ENCODE results near the gene SCOC.

The SCOC gene

GRCh38 chr4:140368686-140369085 lies 4.8 kb upstream of the SCOC start:
- no peak for DNase-seq (ENCODE audit: low read depth)
- no peak overlapping the region for H3K4me3 ChIP-seq (ENCODE audit: control insufficient read depth, low read depth, low read length)
- TF ChIP-seq CTCF (conservative IDR thresholded peaks at IDR 0.05; ENCODE audit: control insufficient read depth, insufficient read depth, low read depth, low read length) = no peak

- H3K4me3 ChIP-seq (ENCODE audit: control insufficient read depth, low read depth, low read length) = peak overlapping the region; percentile 61
- peak; percentile 7 for DNase-seq (ENCODE audit: low read depth)
- peak; percentile 21 for TF ChIP-seq CTCF (conservative IDR thresholded peaks at IDR 0.05; ENCODE audit: control insufficient read depth, insufficient read depth, low read depth, low read length)
Measured at GRCh38 chr4:140372751-140373327, 607 bp upstream of the SCOC start.

- DNase-seq (ENCODE audit: low read depth) = peak; percentile 12
- no peak for TF ChIP-seq CTCF (conservative IDR thresholded peaks at IDR 0.05; ENCODE audit: control insufficient read depth, insufficient read depth, low read depth, low read length)
- peak overlapping the region; percentile 61 for H3K4me3 ChIP-seq (ENCODE audit: control insufficient read depth, low read depth, low read length)
Measured at GRCh38 chr4:140374130-140374477, 658 bp downstream of the SCOC start.

GRCh38 chr4:140382732-140383131 lies 9.3 kb downstream of the SCOC start:
- no peak for DNase-seq (ENCODE audit: low read depth)
- H3K4me3 ChIP-seq (ENCODE audit: control insufficient read depth, low read depth, low read length) = no peak overlapping the region
- TF ChIP-seq CTCF (conservative IDR thresholded peaks at IDR 0.05; ENCODE audit: control insufficient read depth, insufficient read depth, low read depth, low read length) = no peak

- H3K4me3 ChIP-seq (ENCODE audit: control insufficient read depth, low read depth, low read length) = no peak overlapping the region
- no peak for TF ChIP-seq CTCF (conservative IDR thresholded peaks at IDR 0.05; ENCODE audit: control insufficient read depth, insufficient read depth, low read depth, low read length)
Measured at GRCh38 chr4:140388015-140388414, 14.6 kb downstream of the SCOC start.

GRCh38 chr4:140395668-140396067 lies 22.2 kb downstream of the SCOC start:
- no peak overlapping the region for H3K4me3 ChIP-seq (ENCODE audit: control insufficient read depth, low read depth, low read length)
- peak; percentile 5 for DNase-seq (ENCODE audit: low read depth)
- TF ChIP-seq CTCF (conservative IDR thresholded peaks at IDR 0.05; ENCODE audit: control insufficient read depth, insufficient read depth, low read depth, low read length) = no peak

More at GRCh38 chr4:140388015-140388414, 14.6 kb downstream of the SCOC start:
- DNase-seq (ENCODE audit: low read depth) = no peak

- DNase-seq (ENCODE audit: low read depth) = no peak
- no peak overlapping the region for H3K4me3 ChIP-seq (ENCODE audit: control insufficient read depth, low read depth, low read length)
- no peak for TF ChIP-seq CTCF (conservative IDR thresholded peaks at IDR 0.05; ENCODE audit: control insufficient read depth, insufficient read depth, low read depth, low read length)
Measured at GRCh38 chr4:140400111-140400510, 26.7 kb downstream of the SCOC start.
